Measurements from ENCODE around the gene POLE.

POLE gene

DNA sequence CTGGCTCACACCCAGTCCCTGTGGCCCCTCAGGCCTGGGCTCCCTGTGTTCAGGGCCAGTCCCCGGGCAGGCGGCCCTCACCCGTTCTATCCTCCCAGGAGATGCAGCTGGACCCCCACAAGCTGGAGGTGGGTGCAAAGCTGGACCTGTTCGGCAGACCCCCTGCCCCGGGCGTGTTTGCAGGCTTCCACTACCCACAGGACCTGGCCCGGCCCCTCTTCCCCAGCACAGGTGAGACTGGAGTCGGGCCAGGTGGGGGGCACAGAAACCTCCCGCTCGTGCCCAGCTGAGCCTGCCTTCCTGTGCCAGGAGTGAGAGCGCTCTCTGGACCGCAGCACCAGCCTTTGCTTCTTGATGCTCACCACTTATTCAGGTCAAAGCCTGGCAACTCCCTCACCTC is 110.4 kb downstream of the POLE start:
- DNase-seq (ENCODE audit: low read depth), result no peak
- no peak overlapping the region for H3K4me3 ChIP-seq (ENCODE audit: control insufficient read depth, low read depth, low read length)
- TF ChIP-seq, protein P1, sequence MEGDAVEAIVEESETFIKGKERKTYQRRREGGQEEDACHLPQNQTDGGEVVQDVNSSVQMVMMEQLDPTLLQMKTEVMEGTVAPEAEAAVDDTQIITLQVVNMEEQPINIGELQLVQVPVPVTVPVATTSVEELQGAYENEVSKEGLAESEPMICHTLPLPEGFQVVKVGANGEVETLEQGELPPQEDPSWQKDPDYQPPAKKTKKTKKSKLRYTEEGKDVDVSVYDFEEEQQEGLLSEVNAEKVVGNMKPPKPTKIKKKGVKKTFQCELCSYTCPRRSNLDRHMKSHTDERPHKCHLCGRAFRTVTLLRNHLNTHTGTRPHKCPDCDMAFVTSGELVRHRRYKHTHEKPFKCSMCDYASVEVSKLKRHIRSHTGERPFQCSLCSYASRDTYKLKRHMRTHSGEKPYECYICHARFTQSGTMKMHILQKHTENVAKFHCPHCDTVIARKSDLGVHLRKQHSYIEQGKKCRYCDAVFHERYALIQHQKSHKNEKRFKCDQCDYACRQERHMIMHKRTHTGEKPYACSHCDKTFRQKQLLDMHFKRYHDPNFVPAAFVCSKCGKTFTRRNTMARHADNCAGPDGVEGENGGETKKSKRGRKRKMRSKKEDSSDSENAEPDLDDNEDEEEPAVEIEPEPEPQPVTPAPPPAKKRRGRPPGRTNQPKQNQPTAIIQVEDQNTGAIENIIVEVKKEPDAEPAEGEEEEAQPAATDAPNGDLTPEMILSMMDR (conservative IDR thresholded peaks at IDR 0.05; ENCODE audit: control insufficient read depth, insufficient read depth, low read depth, low read length), result no peak

DNA sequence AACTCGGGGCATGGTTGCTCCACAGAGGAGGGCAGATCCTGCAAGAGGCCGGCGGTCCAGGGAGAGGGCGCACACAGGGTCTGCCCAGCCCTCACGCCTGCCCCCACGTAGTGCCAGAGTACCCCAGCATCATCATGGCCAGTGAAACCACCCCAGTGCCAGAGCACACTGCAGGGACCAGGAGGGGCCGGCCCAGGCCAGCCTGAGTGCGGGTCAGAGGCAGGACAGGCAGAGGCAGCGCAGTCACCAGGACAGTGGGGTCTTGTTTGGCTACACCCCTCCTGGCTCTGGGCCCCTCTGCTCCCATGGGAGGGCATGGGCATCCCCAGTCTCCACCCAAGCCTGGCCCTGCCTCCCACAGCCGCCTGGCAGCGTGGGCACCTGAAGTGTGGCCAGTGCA is 111.5 kb downstream of the POLE start:
- DNase-seq (ENCODE audit: low read depth), result no peak
- H3K4me3 ChIP-seq (ENCODE audit: control insufficient read depth, low read depth, low read length), result no peak overlapping the region
- TF ChIP-seq, protein P1 (conservative IDR thresholded peaks at IDR 0.05; ENCODE audit: control insufficient read depth, insufficient read depth, low read depth, low read length), result no peak

DNA sequence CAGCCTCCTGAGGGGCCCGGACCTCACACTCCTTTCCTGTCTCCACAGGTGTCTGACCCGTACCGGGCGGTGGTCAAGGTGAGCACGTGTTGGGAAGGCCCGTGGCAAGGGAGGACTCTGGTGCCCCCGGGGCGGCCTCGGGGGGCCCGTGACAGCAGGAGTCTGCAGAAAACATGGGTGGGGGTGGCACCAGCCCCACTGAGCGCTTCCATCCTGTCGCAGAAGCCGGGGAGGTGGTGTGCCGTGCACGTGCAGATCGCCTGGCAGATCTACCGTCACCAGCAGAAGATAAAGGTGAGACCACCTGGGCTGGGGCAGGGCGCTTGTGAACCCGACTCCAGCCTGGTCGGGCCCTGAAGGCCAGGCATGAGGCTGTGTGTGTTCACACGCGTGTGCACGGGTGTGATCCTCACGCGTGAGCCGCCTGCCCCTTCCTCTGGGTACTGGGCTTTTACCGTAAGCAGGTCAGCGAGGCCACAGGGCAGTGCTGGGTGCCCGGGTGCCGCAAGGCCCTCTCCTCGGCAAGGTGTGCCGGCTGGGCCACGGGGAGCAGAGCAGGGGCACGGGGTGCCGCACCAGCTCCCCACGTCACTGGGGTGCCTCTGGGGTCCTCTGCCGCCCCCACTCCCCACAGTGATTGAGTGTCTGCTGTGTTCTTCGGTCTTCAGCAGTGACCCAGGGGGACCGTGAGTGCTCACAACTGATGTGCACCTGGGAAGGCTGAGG is 112.7 kb downstream of the POLE start:
- TF ChIP-seq, protein P1 (conservative IDR thresholded peaks at IDR 0.05; ENCODE audit: control insufficient read depth, insufficient read depth, low read depth, low read length), result no peak
- no peak for DNase-seq (ENCODE audit: low read depth)

More for the DNA sequence above, 112.7 kb downstream of the POLE start:
- no peak overlapping the region for H3K4me3 ChIP-seq (ENCODE audit: control insufficient read depth, low read depth, low read length)

All from fibroblast of mammary gland (primary cell).